K562 (cell line): ENCODE measurements around the gene ATP6V0D1. TPM values are rescaled to one million over a fixed set of nuclear protein-coding genes. Genes with fewer than 3 reads are reported as not detected.

ENCODE experiments used
- ATAC-seq: fragments of 200-7000 bp; cut with Tn5 transposase; 3 replicates; pipeline ENCODE4 v1.9.1; 2020; ENCODE audit warnings: moderate library complexity
- BruUV-seq: library from RNA; stranded (reverse); fragments of 400-500 nt; replicated peaks from 2 replicates; lab custom pipeline; 2021; lab: Mats Ljungman, UMichigan
- CTCF ChIA-PET: fragments of 300-600 bp; formaldehyde crosslinking; extraction: SDS; loops from one replicate; lab custom pipeline; 2021; ENCODE audit warnings: low intra/inter-chr PET ratio; lab: Yijun Ruan, JAX
- POLR2A ChIA-PET: fragments of 300-600, 350-650 bp; sonication (Branson Sonifier 250); formaldehyde crosslinking; extraction: SDS; loops from one replicate; lab custom pipeline; 2021; ENCODE audit warnings: antibody characterized with exemption, inconsistent platforms; lab: Yijun Ruan, JAX
- DNase-seq, 4 experiments: peaks; one replicate each; pipeline versions ENCODE4 v3.0.0 to v3.0.0-alpha.2; 2011 to 2018; ENCODE audit warnings: low spot score in 3 of 4, mixed read lengths in 3 of 4; ENCODE audit errors: extremely low read depth in 1 of 4
- FAIRE-seq: peaks from 2 replicates; lab custom pipeline; 2011; peaks lifted over from hg19 to GRCh38; lab: Jason Lieb, UNC
- H2AFZ ChIP-seq: 2 replicates; pipeline ENCODE4 v1.6.0; 2011; ENCODE audit warnings: low read depth, low read length, control low read depth, inconsistent platforms
- H3K27ac ChIP-seq: fragments of 200-600 bp; 3 replicates; pipeline ENCODE4 v1.8.0; 2011; ENCODE audit warnings: low read depth, mild to moderate bottlenecking, control low read depth, inconsistent platforms, low read length, moderate library complexity, mixed read lengths; ENCODE audit errors: extremely low read depth
- H3K27me3 ChIP-seq, 2 experiments: fragments of 300-600 bp in 1 of 2; 2 replicates in 1 of 2; 3 replicates in 1 of 2; pipeline versions ENCODE4 v1.6.0 to v1.8.0; 2011; ENCODE audit warnings: inconsistent platforms in 2 of 2, low read length in 2 of 2, mild to moderate bottlenecking in 1 of 2, mixed read lengths in 1 of 2, moderate library complexity in 1 of 2; ENCODE audit not compliant: control insufficient read depth in 2 of 2, insufficient read depth in 2 of 2
- H3K36me3 ChIP-seq: fragments of 300-600 bp; 3 replicates; pipeline ENCODE4 v1.8.0; 2011; ENCODE audit warnings: mild to moderate bottlenecking, low read length, inconsistent platforms; ENCODE audit not compliant: control insufficient read depth, insufficient read depth
- H3K4me1 ChIP-seq, 2 experiments: fragments of 200-600 bp in 1 of 2; replicated peaks in 1 of 2; 2 replicates in 1 of 2; 3 replicates in 1 of 2; pipeline versions ENCODE4 v1.5.1 to v1.8.0; 2011; ENCODE audit warnings: inconsistent platforms in 2 of 2, low read length in 2 of 2, mild to moderate bottlenecking in 1 of 2, mixed read lengths in 1 of 2, moderate library complexity in 1 of 2; ENCODE audit not compliant: control insufficient read depth in 2 of 2, insufficient read depth in 2 of 2
- H3K4me2 ChIP-seq: 2 replicates; pipeline ENCODE4 v1.6.1; 2011; ENCODE audit warnings: low read length, control low read depth, inconsistent platforms, mixed read lengths; ENCODE audit not compliant: insufficient read depth
- H3K4me3 ChIP-seq: fragments of 200-600 bp; sonication (generic), shearing (Covaris generic); 2 replicates; pipeline ENCODE4 v1.5.1; 2016; ENCODE audit warnings: control low read depth, inconsistent platforms
- H3K79me2 ChIP-seq: fragments of 200-600 bp; 3 replicates; pipeline ENCODE4 v1.8.0; 2011; ENCODE audit warnings: low read length, inconsistent platforms; ENCODE audit not compliant: control insufficient read depth, insufficient read depth
- H3K9ac ChIP-seq, 2 experiments: 2 replicates each; pipeline versions ENCODE4 v1.6.0 to v1.6.1; 2011; ENCODE audit warnings: low read depth in 2 of 2, low read length in 2 of 2, control low read depth in 1 of 2, inconsistent platforms in 1 of 2, mild to moderate bottlenecking in 1 of 2, mixed read lengths in 1 of 2; ENCODE audit not compliant: insufficient read depth in 1 of 2
- H3K9me1 ChIP-seq: one replicate; pipeline ENCODE4 v1.6.0; 2011; ENCODE audit warnings: inconsistent platforms, mild to moderate bottlenecking, low read length, moderate library complexity; ENCODE audit not compliant: control insufficient read depth, insufficient read depth
- H3K9me3 ChIP-seq: replicated peaks from 2 replicates; pipeline ENCODE4 v1.5.1; 2011; ENCODE audit warnings: low read depth, low read length, inconsistent platforms; ENCODE audit not compliant: control insufficient read depth, insufficient read depth
- H4K20me1 ChIP-seq: replicated peaks from 2 replicates; pipeline ENCODE4 v1.6.1; 2011; ENCODE audit warnings: low read length, inconsistent platforms, mixed read lengths; ENCODE audit not compliant: control insufficient read depth, insufficient read depth
- ATF1 ChIP-seq, 2 experiments: fragments of 450-650 bp in 1 of 2; IDR thresholded peaks; 2 replicates each; pipeline ENCODE4 v1.6.1; 2016; ENCODE audit warnings: missing compliant biosample characterization in 1 of 2, missing genetic modification characterization in 1 of 2
- NEUROD1 ChIP-seq: fragments of 150-350 bp; IDR thresholded peaks from 2 replicates; pipeline ENCODE4 v1.6.1; 2014; ENCODE audit warnings: borderline replicate concordance, low read length, low read depth; ENCODE audit not compliant: partially characterized antibody
- NR2C1 ChIP-seq, 2 experiments: fragments of 450-650 bp; IDR thresholded peaks; 2 replicates each; pipeline ENCODE4 v1.6.1; 2017; ENCODE audit warnings: mild to moderate bottlenecking in 2 of 2, antibody characterized with exemption in 1 of 2, inconsistent platforms in 1 of 2, missing compliant biosample characterization in 1 of 2, missing genetic modification characterization in 1 of 2
- PHF21A ChIP-seq: fragments of 450-650 bp; IDR thresholded peaks from 2 replicates; pipeline ENCODE4 v1.6.1; 2017; ENCODE audit warnings: low read depth, borderline replicate concordance
- RBM25 ChIP-seq: fragments of 200-400 bp; formaldehyde crosslinking; IDR thresholded peaks from 2 replicates; pipeline ENCODE4 v1.6.1; 2018; ENCODE audit warnings: low read length, low read depth, moderate library complexity; ENCODE audit not compliant: severe bottlenecking
- SAFB ChIP-seq: fragments of 200-400 bp; formaldehyde crosslinking; IDR thresholded peaks from 2 replicates; pipeline ENCODE4 v1.6.1; 2017; ENCODE audit warnings: low read depth, low read length, borderline replicate concordance
- TCF3 ChIP-seq: sonication (generic); formaldehyde crosslinking; IDR thresholded peaks from 2 replicates; pipeline ENCODE4 v1.4.0; 2020; ENCODE audit warnings: mild to moderate bottlenecking, missing genetic modification reagents
- ZNF239 ChIP-seq: fragments of 250-450 bp; sonication (Bioruptor Pico); IDR thresholded peaks from 2 replicates; pipeline ENCODE4 v1.4.0; 2020; ENCODE audit warnings: mild to moderate bottlenecking
- ZNF408 ChIP-seq: fragments of 250-450 bp; sonication (Bioruptor Pico); IDR thresholded peaks from 2 replicates; pipeline ENCODE4 v1.4.0; 2020; ENCODE audit warnings: low read depth, mild to moderate bottlenecking, moderate library complexity
- WGBS: fragments of 100-300 bp; shearing (Covaris generic); methylation state at CpG from one replicate; pipeline ENCODE4 v1.1.6; 2016; ENCODE audit warnings: low coverage, mixed read lengths; ENCODE audit not compliant: insufficient coverage; ENCODE audit errors: missing lambda C conversion rate; 5-methylcytosine and 5-hydroxymethylcytosine counted together
- in situ Hi-C: fragments of 300-500 bp; cut with MboI; formaldehyde crosslinking; loops from 4 replicates; pipeline ENCODE4 v1.15.0; 2018; ENCODE audit warnings: inconsistent platforms, mixed read lengths
- intact Hi-C: fragments of 100-400 bp; cut with micrococcal nuclease; formaldehyde crosslinking; loops from 2 replicates; pipeline ENCODE4 v1.14.2; 2022
- polyA plus RNA-seq, 8 experiments: library from polyadenylated mRNA; depleted of rRNA in 4 of 8; stranded (reverse) in 5 of 8; unstranded in 3 of 8; fragments of >200 nt; fragmentation: Nextera tagmentation in 2 of 8; fragmentation: Illumina TruSeq in 1 of 8; extraction: Ambion mirVana in 2 of 8; extraction: Trizol in 1 of 8; gene quantifications; 2 replicates each; pipeline versions ENCODE4 v1.2.1 to v1.2.3, GENCODE V29; 2011 to 2014; ENCODE audit warnings: inconsistent platforms in 1 of 8, missing spikeins in 1 of 8
- total RNA-seq, 7 experiments: library from RNA; depleted of rRNA in 6 of 7; stranded (reverse); fragments of >200 nt in 6 of 7; fragmentation: Illumina TruSeq in 2 of 7; extraction: Trizol in 2 of 7; gene quantifications; 2 replicates each; pipeline versions ENCODE4 v1.2.1 to v1.2.3, GENCODE V29; 2011 to 2021; ENCODE audit warnings: low replicate concordance in 1 of 7
- TF ChIP-seq, protein P1 (sequence below): IDR thresholded peaks from 2 replicates; pipeline ENCODE4 v1.6.1; 2011; ENCODE audit not compliant: insufficient read length; ENCODE audit errors: extremely low read depth
- TF ChIP-seq, protein P2 (sequence below): fragments of 250-450 bp; sonication (Bioruptor Pico); IDR thresholded peaks from 2 replicates; pipeline ENCODE4 v1.5.0; 2021

Gene ATP6V0D1
- total and polyA plus RNA-seq, 9 of the 15 experiments (the other 6 are each of a cell fraction or from before 2014, with no cell fraction given) = 23.2 to 69.7 (median 45.6) TPM

DNA sequence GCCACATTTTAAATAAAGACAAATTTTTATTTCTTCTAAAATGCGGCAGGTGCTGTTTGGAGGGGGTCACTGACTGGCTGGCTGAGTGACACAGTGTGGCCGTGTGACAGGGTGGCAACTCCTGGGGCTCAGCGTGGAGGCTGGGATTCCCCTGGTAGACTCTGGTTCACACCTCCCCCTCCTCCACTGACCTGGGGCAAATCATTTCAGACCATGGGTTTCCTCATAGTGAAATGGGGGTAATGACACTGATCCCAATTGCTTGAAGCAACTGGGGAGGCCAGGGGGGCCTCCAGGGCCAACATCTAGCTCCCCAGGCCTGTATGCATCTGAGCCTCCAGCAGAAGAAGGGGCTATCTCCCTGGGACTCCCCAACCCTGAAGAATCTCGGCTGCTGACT lies 43.4 kb downstream of the ATP6V0D1 start:
- ATAC-seq (no peak), DNase-seq (no peak)
- H4K20me1 ChIP-seq = 0 out of 2 replicates have a peak, but pooled peaks cover 3% of the 10 kb centered on the region
- no TSS peak for BruUV-seq
- no peak overlapping the region for H2AFZ ChIP-seq
- H3K27me3 ChIP-seq = no peaks in the 10 kb centered on the region
- WGBS = 72% methylated on average over 4 of the region's 4 CpGs
- H3K9ac ChIP-seq = peak overlapping the region in 1 of 2 experiments; percentile 43; a peak in 1 of 4 replicates
- intact Hi-C loops = no loop called here
- CTCF ChIA-PET = no interaction called here
- peaks cover 3% of the 10 kb centered on the region for H3K9me1 ChIP-seq
- H3K4me3 ChIP-seq = no peak overlapping the region
- TF ChIP-seq, protein P1, sequence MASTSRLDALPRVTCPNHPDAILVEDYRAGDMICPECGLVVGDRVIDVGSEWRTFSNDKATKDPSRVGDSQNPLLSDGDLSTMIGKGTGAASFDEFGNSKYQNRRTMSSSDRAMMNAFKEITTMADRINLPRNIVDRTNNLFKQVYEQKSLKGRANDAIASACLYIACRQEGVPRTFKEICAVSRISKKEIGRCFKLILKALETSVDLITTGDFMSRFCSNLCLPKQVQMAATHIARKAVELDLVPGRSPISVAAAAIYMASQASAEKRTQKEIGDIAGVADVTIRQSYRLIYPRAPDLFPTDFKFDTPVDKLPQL = no peak
- no peak for TF ChIP-seq PHF21A
- no peak for TF ChIP-seq ZNF239 (CRISPR knock-in tag)
- no peak for TF ChIP-seq ATF1 (CRISPR knock-in tag; IDR thresholded peaks at IDR 0.05)
- TF ChIP-seq ATF1 (tag; IDR thresholded peaks at IDR 0.05) = no peak
- TF ChIP-seq TCF3 (CRISPR knock-in tag) = no peak
- no peak for TF ChIP-seq RBM25
- TF ChIP-seq SAFB = no peak
- TF ChIP-seq ZNF408 (CRISPR knock-in tag) = no peak
- TF ChIP-seq NR2C1 (IDR thresholded peaks at IDR 0.05) = no peak
- TF ChIP-seq NR2C1 (tag; IDR thresholded peaks at IDR 0.05) = no peak
- TF ChIP-seq, protein P2, sequence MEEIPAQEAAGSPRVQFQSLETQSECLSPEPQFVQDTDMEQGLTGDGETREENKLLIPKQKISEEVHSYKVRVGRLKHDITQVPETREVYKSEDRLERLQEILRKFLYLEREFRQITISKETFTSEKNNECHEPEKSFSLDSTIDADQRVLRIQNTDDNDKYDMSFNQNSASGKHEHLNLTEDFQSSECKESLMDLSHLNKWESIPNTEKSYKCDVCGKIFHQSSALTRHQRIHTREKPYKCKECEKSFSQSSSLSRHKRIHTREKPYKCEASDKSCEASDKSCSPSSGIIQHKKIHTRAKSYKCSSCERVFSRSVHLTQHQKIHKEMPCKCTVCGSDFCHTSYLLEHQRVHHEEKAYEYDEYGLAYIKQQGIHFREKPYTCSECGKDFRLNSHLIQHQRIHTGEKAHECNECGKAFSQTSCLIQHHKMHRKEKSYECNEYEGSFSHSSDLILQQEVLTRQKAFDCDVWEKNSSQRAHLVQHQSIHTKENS (CRISPR knock-in tag) = no peak
- TF ChIP-seq NEUROD1 = no peak
- TF ChIP-seq, all 486 proteins: peak for 0
- in situ Hi-C loops = no loop called here
- no peak for FAIRE-seq
- Histone ChIP-seq H3K36me3 (peaks cover 33% of the 10 kb centered on the region; the same call in 2 of the 3 replicates), H3K9me3 (no peaks in the 10 kb centered on the region), H3K4me2 (no peak overlapping the region), H3K4me1 (peaks cover 0 to 21% of the 10 kb centered on the region in 2 experiments; a peak in 1 of 5 replicates), H3K79me2 (no peaks in the 10 kb centered on the region), H3K27ac (no peak overlapping the region)
- POLR2A ChIA-PET = no interaction called here
